Measurements from ENCODE around the gene RSRC1.

- TF ChIP-seq ZFP30 (CRISPR knock-in tag; IDR thresholded peaks at IDR 0.05) (no peak), CSDC2 (CRISPR knock-in tag; IDR thresholded peaks at IDR 0.05) (no peak), CREB5 (CRISPR knock-in tag; IDR thresholded peaks at IDR 0.05; ENCODE audit: low read depth) (no peak), ESRRG (CRISPR knock-in tag; IDR thresholded peaks at IDR 0.05) (no peak), OSR1 (CRISPR knock-in tag; IDR thresholded peaks at IDR 0.05) (no peak), RARB (CRISPR knock-in tag; IDR thresholded peaks at IDR 0.05) (no peak), ISL1 (CRISPR knock-in tag; IDR thresholded peaks at IDR 0.05) (no peak)
Observed at GRCh38 chr3:158405507-158405906, 295.6 kb downstream of the RSRC1 start.

Measured in SK-N-SH treated with all-trans-retinoic acid at 6 μM for 48 hours (cell line).